Gastroesophageal sphincter (tissue), 4 donors: ENCODE data around the gene FHIT. TPM values are rescaled to one million over a fixed set of nuclear protein-coding genes. Genes with fewer than 3 reads are reported as not detected.

Experiments
- ATAC-seq: fragments of 150-250 bp; one replicate; pipeline ENCODE4 v1.9.1; 2016; ENCODE audit warnings: mild to moderate bottlenecking, moderate library complexity
- H3K27ac ChIP-seq, 4 donors: fragments of 200-600 bp; sonication (generic) in 3 of 4; 1 replicate in 3 of 4; 2 replicates in 1 of 4; pipeline ENCODE4 v1.5.1; 2016 to 2019
- H3K27me3 ChIP-seq: fragments of 200-600 bp; sonication (generic); one replicate; pipeline ENCODE4 v1.5.1; 2019
- H3K36me3 ChIP-seq, 2 donors: fragments of 200-600 bp; sonication (generic); one replicate each; pipeline ENCODE4 v1.5.1; 2019; ENCODE audit warnings: control low read depth in 1 of 2
- H3K4me1 ChIP-seq, 3 donors: fragments of 200-600 bp; sonication (generic); 1 replicate in 2 of 3; 2 replicates in 1 of 3; pipeline ENCODE4 v1.5.1; 2016 to 2019; ENCODE audit warnings: control low read depth in 2 of 3
- H3K4me3 ChIP-seq, 2 donors: fragments of 200-600 bp; sonication (generic); one replicate each; pipeline ENCODE4 v1.5.1; 2019; ENCODE audit warnings: mild to moderate bottlenecking in 1 of 2, moderate library complexity in 1 of 2
- H3K9me3 ChIP-seq, 3 donors: fragments of 200-600 bp; sonication (generic); one replicate each; pipeline ENCODE4 v1.5.1; 2017 to 2019; ENCODE audit warnings: control low read depth in 2 of 3
- CTCF ChIP-seq, 4 experiments: fragments of 200-600 bp in 2 of 4; fragments of 450-650 bp in 2 of 4; sonication (generic) in 1 of 4; IDR thresholded peaks; one replicate each; pipeline ENCODE4 v1.5.1; 2017 to 2019; ENCODE audit warnings: antibody characterized with exemption in 4 of 4, mild to moderate bottlenecking in 2 of 4, moderate library complexity in 2 of 4
- EP300 ChIP-seq: sonication (generic); formaldehyde crosslinking; IDR thresholded peaks from one replicate; pipeline ENCODE4 v1.6.1; 2017; ENCODE audit warnings: antibody characterized with exemption, mild to moderate bottlenecking
- POLR2A ChIP-seq, 2 donors: fragments of 450-650 bp; IDR thresholded peaks; one replicate each; pipeline ENCODE4 v1.6.1; 2017; ENCODE audit warnings: antibody characterized with exemption in 2 of 2, mild to moderate bottlenecking in 2 of 2, moderate library complexity in 1 of 2
- POLR2AphosphoS5 ChIP-seq: sonication (generic); formaldehyde crosslinking; IDR thresholded peaks from one replicate; pipeline ENCODE4 v1.6.1; 2017; ENCODE audit warnings: antibody characterized with exemption
- WGBS, 2 donors: methylation state at CpG; one replicate each; pipeline ENCODE4 v1.1.5; 2018; ENCODE audit warnings: low coverage in 1 of 2; 5-methylcytosine and 5-hydroxymethylcytosine counted together
- total RNA-seq, 4 donors: library from RNA; depleted of rRNA; stranded (reverse); fragments of >200 nt; gene quantifications; one replicate each; pipeline ENCODE4 v1.1.0, GENCODE V29; 2016

The FHIT gene
- total RNA-seq, 4 donors from 2014 or later = 1.4 to 7.3 (median 3.9) TPM

GRCh38 chr3:60392501-60392900, 858.8 kb downstream of the FHIT start:
- Histone ChIP-seq H3K36me3 (no peaks in the 10 kb centered on the region), H3K27me3 (no peaks in the 10 kb centered on the region), H3K4me1 (no peaks in the 10 kb centered on the region), H3K27ac (no peak overlapping the region), H3K9me3 (no peaks in the 10 kb centered on the region), H3K4me3 (no peak overlapping the region)
- 59 to 71% methylated on average over 1 to 2 of the region's 2 CpGs for WGBS, 2 donors
- TF ChIP-seq POLR2A (IDR thresholded peaks at IDR 0.05) (no peak), POLR2AphosphoS5 (no peak)
- ATAC-seq = no peak

- Histone ChIP-seq H3K27me3 (no peaks in the 10 kb centered on the region), H3K27ac (no peak overlapping the region), H3K9me3 (no peaks in the 10 kb centered on the region), H3K36me3 (no peaks in the 10 kb centered on the region), H3K4me1 (no peaks in the 10 kb centered on the region), H3K4me3 (no peak overlapping the region)
- no peak for TF ChIP-seq EP300
- TF ChIP-seq CTCF (IDR thresholded peaks at IDR 0.05) = no peak
- no peak for TF ChIP-seq POLR2AphosphoS5
- no peak for TF ChIP-seq POLR2A (IDR thresholded peaks at IDR 0.05)
- ATAC-seq = no peak
- WGBS, 2 donors = 63 to 82% methylated on average over 1 of the region's 1 CpG
These were observed 860.0 kb downstream of the FHIT start for GRCh38 chr3:60391292-60391691.

GRCh38 chr3:60388731-60389130, 862.5 kb downstream of the FHIT start:
- H3K4me1 ChIP-seq = no peaks in the 10 kb centered on the region
- no peak overlapping the region for H3K4me3 ChIP-seq
- no peaks in the 10 kb centered on the region for H3K36me3 ChIP-seq
- no peak for ATAC-seq
- no peaks in the 10 kb centered on the region for H3K9me3 ChIP-seq
- H3K27me3 ChIP-seq = no peaks in the 10 kb centered on the region
- 83 to 100% methylated on average over 1 of the region's 2 CpGs for WGBS, 2 donors
- H3K27ac ChIP-seq = no peak overlapping the region
- TF ChIP-seq POLR2AphosphoS5 = no peak
- TF ChIP-seq POLR2A (IDR thresholded peaks at IDR 0.05) = no peak
- no peak for TF ChIP-seq CTCF (IDR thresholded peaks at IDR 0.05)
- TF ChIP-seq EP300 = no peak

GRCh38 chr3:60386306-60386705, 864.9 kb downstream of the FHIT start:
- TF ChIP-seq CTCF (IDR thresholded peaks at IDR 0.05) (no peak), POLR2A (IDR thresholded peaks at IDR 0.05) (no peak), EP300 (no peak), POLR2AphosphoS5 (no peak)
- Histone ChIP-seq H3K4me3 (no peak overlapping the region), H3K36me3 (no peaks in the 10 kb centered on the region), H3K4me1 (no peaks in the 10 kb centered on the region), H3K27ac (no peak overlapping the region), H3K9me3 (no peaks in the 10 kb centered on the region), H3K27me3 (no peaks in the 10 kb centered on the region)
- 63 to 80% methylated on average over 3 of the region's 3 CpGs for WGBS, 2 donors
- no peak for ATAC-seq

GRCh38 chr3:60384341-60384740, 866.9 kb downstream of the FHIT start:
- ATAC-seq = no peak
- H3K9me3 ChIP-seq = no peaks in the 10 kb centered on the region
- H3K4me3 ChIP-seq = no peak overlapping the region
- H3K27ac ChIP-seq = no peak overlapping the region
- H3K36me3 ChIP-seq = no peaks in the 10 kb centered on the region
- H3K27me3 ChIP-seq = no peaks in the 10 kb centered on the region
- WGBS, 2 donors = 31 to 58% methylated on average over 5 of the region's 5 CpGs
- H3K4me1 ChIP-seq = no peaks in the 10 kb centered on the region
- TF ChIP-seq CTCF (IDR thresholded peaks at IDR 0.05) (no peak), POLR2AphosphoS5 (no peak), POLR2A (IDR thresholded peaks at IDR 0.05) (no peak), EP300 (no peak)
